Lower lobe of right lung (tissue), 2 donors: ENCODE data around the gene RBFOX1. TPM values are rescaled to one million over a fixed set of nuclear protein-coding genes. Genes with fewer than 3 reads are reported as not detected.

Source experiments
- ATAC-seq, 2 donors: fragments of 200-7000 bp; cut with Tn5 transposase; one replicate each; pipeline ENCODE4 v1.9.1; 2020 to 2022; ENCODE audit warnings: mild to moderate bottlenecking in 2 of 2, moderate library complexity in 2 of 2
- DNase-seq: peaks from one replicate; pipeline ENCODE4 v3.0.0-alpha.2; 2020
- H3K27ac ChIP-seq: fragments of 200-600 bp; one replicate; pipeline ENCODE4 v1.8.0; 2022
- H3K27me3 ChIP-seq: fragments of 200-600 bp; one replicate; pipeline ENCODE4 v1.8.0; 2022; ENCODE audit warnings: low read depth
- H3K36me3 ChIP-seq: fragments of 200-600 bp; one replicate; pipeline ENCODE4 v1.8.0; 2022; ENCODE audit warnings: mild to moderate bottlenecking
- H3K4me1 ChIP-seq: fragments of 200-600 bp; one replicate; pipeline ENCODE4 v1.8.0; 2022
- H3K4me3 ChIP-seq: fragments of 200-600 bp; one replicate; pipeline ENCODE4 v1.8.0; 2022; ENCODE audit warnings: mild to moderate bottlenecking
- H3K9me3 ChIP-seq: fragments of 200-600 bp; one replicate; pipeline ENCODE4 v1.8.0; 2022
- CTCF ChIP-seq: fragments of 200-600 bp; IDR thresholded peaks from one replicate; pipeline ENCODE4 v1.8.0; 2022; ENCODE audit warnings: antibody characterized with exemption, mild to moderate bottlenecking
- intact Hi-C: fragments of 100-400 bp; cut with DNase I; formaldehyde crosslinking; loops from one replicate; pipeline ENCODE4 v1.11.0; 2022
- total RNA-seq: library from RNA; stranded (reverse); fragmentation: NEBNext Ultra II Directional; extraction: Animal tissue kit (Norgen Biotek cat#: 25700); gene quantifications from one replicate; pipeline ENCODE4 v1.2.1, GENCODE V29; 2021
- donor health status: DM: no; HTN: yes; CAD: no; lungs with severe emphysema.

RBFOX1 gene
- total RNA-seq, 1 donor from 2014 or later = not detected

- no peak overlapping the region for H3K27ac ChIP-seq
- intact Hi-C loops = no loop called here
- no peak for TF ChIP-seq CTCF
These were observed 59.6 kb downstream of the RBFOX1 start for GRCh38 chr16:7392206-7392605.

GRCh38 chr16:7393680-7394079, 61.0 kb downstream of the RBFOX1 start:
- H3K36me3 ChIP-seq = no peaks in the 10 kb centered on the region
- ATAC-seq = no peak
- H3K9me3 ChIP-seq = no peaks in the 10 kb centered on the region
- no peaks in the 10 kb centered on the region for H3K4me1 ChIP-seq
- intact Hi-C loops = no loop called here
- DNase-seq = no peak
- no peak for TF ChIP-seq CTCF
- no peaks in the 10 kb centered on the region for H3K27me3 ChIP-seq
- no peak overlapping the region for H3K4me3 ChIP-seq
- no peak overlapping the region for H3K27ac ChIP-seq

More at GRCh38 chr16:7392206-7392605, 59.6 kb downstream of the RBFOX1 start:
- Histone ChIP-seq H3K4me3 (no peak overlapping the region), H3K9me3 (no peaks in the 10 kb centered on the region), H3K27me3 (no peaks in the 10 kb centered on the region), H3K36me3 (no peaks in the 10 kb centered on the region), H3K4me1 (no peaks in the 10 kb centered on the region)
- DNase-seq (no peak), ATAC-seq (no peak)

- H3K27ac ChIP-seq = no peak overlapping the region
- no peak overlapping the region for H3K4me3 ChIP-seq
- H3K9me3 ChIP-seq = no peaks in the 10 kb centered on the region
- no peaks in the 10 kb centered on the region for H3K27me3 ChIP-seq
- no peak for DNase-seq
- ATAC-seq = no peak
- intact Hi-C loops = no loop called here
- no peak for TF ChIP-seq CTCF
- H3K36me3 ChIP-seq = no peaks in the 10 kb centered on the region
- H3K4me1 ChIP-seq = no peaks in the 10 kb centered on the region
These were observed 62.2 kb downstream of the RBFOX1 start for GRCh38 chr16:7394720-7395336.

GRCh38 chr16:7397901-7398300, 65.3 kb downstream of the RBFOX1 start:
- no peak overlapping the region for H3K27ac ChIP-seq
- TF ChIP-seq CTCF = no peak
- H3K27me3 ChIP-seq = no peaks in the 10 kb centered on the region
- H3K4me3 ChIP-seq = no peak overlapping the region
- ATAC-seq = no peak
- H3K36me3 ChIP-seq = no peaks in the 10 kb centered on the region
- no peak for DNase-seq
- no peaks in the 10 kb centered on the region for H3K4me1 ChIP-seq
- intact Hi-C loops = no loop called here
- H3K9me3 ChIP-seq = no peaks in the 10 kb centered on the region

GRCh38 chr16:7398536-7398935, 65.9 kb downstream of the RBFOX1 start:
- no peaks in the 10 kb centered on the region for H3K27me3 ChIP-seq
- no peak overlapping the region for H3K27ac ChIP-seq
- no peaks in the 10 kb centered on the region for H3K9me3 ChIP-seq
- DNase-seq (no peak), ATAC-seq (no peak)
- no peaks in the 10 kb centered on the region for H3K4me1 ChIP-seq
- intact Hi-C loops = no loop called here
- TF ChIP-seq CTCF = no peak
- no peak overlapping the region for H3K4me3 ChIP-seq
- no peaks in the 10 kb centered on the region for H3K36me3 ChIP-seq

- intact Hi-C loops = no loop called here
- no peaks in the 10 kb centered on the region for H3K4me1 ChIP-seq
- ATAC-seq = no peak
- no peaks in the 10 kb centered on the region for H3K36me3 ChIP-seq
- H3K27ac ChIP-seq = no peak overlapping the region
- H3K9me3 ChIP-seq = no peaks in the 10 kb centered on the region
- H3K4me3 ChIP-seq = no peak overlapping the region
- TF ChIP-seq CTCF = no peak
- no peak for DNase-seq
- no peaks in the 10 kb centered on the region for H3K27me3 ChIP-seq
These were observed 66.7 kb downstream of the RBFOX1 start for GRCh38 chr16:7399296-7399695.
